ENCODE results near the gene LAMA4. TPM values are rescaled to one million over a fixed set of nuclear protein-coding genes. Genes with fewer than 3 reads are reported as not detected.

The LAMA4 gene, protein sequence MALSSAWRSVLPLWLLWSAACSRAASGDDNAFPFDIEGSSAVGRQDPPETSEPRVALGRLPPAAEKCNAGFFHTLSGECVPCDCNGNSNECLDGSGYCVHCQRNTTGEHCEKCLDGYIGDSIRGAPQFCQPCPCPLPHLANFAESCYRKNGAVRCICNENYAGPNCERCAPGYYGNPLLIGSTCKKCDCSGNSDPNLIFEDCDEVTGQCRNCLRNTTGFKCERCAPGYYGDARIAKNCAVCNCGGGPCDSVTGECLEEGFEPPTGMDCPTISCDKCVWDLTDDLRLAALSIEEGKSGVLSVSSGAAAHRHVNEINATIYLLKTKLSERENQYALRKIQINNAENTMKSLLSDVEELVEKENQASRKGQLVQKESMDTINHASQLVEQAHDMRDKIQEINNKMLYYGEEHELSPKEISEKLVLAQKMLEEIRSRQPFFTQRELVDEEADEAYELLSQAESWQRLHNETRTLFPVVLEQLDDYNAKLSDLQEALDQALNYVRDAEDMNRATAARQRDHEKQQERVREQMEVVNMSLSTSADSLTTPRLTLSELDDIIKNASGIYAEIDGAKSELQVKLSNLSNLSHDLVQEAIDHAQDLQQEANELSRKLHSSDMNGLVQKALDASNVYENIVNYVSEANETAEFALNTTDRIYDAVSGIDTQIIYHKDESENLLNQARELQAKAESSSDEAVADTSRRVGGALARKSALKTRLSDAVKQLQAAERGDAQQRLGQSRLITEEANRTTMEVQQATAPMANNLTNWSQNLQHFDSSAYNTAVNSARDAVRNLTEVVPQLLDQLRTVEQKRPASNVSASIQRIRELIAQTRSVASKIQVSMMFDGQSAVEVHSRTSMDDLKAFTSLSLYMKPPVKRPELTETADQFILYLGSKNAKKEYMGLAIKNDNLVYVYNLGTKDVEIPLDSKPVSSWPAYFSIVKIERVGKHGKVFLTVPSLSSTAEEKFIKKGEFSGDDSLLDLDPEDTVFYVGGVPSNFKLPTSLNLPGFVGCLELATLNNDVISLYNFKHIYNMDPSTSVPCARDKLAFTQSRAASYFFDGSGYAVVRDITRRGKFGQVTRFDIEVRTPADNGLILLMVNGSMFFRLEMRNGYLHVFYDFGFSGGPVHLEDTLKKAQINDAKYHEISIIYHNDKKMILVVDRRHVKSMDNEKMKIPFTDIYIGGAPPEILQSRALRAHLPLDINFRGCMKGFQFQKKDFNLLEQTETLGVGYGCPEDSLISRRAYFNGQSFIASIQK (N-terminal part only)
- 10 to 100 TPM; 41.3 to 43.4 TPM for total RNA-seq

GRCh38 chr6:112253841-112254816 is at the start of gene LAMA4:
LAMA4 (minus strand) TSS chr6:112254567; CDS start chr6:112254150, 417 bp downstream.

DNA sequence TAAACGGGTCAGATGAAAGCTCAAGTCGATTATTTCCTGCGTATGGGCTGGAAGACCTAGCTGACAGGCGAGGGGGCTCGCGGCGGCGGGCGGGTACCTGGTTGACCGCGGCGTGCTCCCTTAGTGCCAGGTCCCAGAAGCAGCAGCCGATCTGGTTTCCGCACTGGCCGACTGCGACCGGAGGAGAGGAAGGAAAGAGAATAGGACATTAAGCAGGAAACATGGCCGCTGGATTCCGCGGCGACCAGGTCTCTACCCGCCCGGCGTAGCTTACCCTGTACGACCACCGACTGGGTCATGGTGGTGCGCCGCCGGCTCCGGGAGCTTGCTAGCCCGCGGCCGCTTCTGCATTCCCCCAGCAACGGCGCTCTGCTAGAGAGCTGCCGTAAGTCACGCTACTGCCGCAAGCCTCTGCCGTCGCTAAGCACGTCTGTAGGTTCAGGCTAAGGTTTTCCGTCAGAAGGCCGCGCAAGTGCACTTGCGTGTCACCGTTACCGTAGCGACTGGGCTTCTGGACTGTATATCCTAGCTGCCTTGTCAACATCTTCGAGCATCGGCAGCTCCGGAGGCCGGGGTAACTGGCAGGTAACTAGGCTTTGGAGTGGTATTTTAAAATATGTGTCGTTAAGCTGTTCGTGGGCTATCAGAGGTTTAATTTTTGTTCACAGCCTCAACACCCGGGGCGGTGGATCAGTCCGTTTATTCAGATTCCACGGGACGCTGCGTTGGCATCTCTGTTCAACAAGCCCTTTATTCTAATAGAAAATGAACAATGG is 167.0 kb downstream of the LAMA4 start, which contains the start of the genes FAM229B and TUBE1:
Gene FAM229B, plus strand, starts transcription at position 456 of the 776 bp plus-strand sequence. CDS start 11,693 bp downstream, outside the sequence.
Gene TUBE1, minus strand, starts transcription at position 347 of the 776 bp plus-strand sequence. Its CDS starts 48 bp downstream, at position 299.

Small RNA genes within 50 kb of the gene (small RNA-seq; reads per million reads assigned to genes)
- 0.17 to 0.41 reads per million in 2 donors for gene RNU6-1226P

Other genes with a start within 250 kb of the LAMA4 start
- gene CCN6, start 200.5 kb downstream of the LAMA4 start, total RNA-seq: not detected
- gene TUBE1, start 167.1 kb downstream of the LAMA4 start, total RNA-seq: 10 to 100 TPM; 10.7 to 14.3 TPM
- 10 to 100 TPM in 1 of 2 donors, 1 to 10 TPM in 1; 9.3 to 15.1 TPM for gene FAM229B, start 167.0 kb downstream of the LAMA4 start, total RNA-seq
- not detected for gene RFPL4B, start 92.8 kb upstream of the LAMA4 start, total RNA-seq